ENCODE data around the gene PRIMPOL. TPM values are rescaled to one million over a fixed set of nuclear protein-coding genes. Genes with fewer than 3 reads are reported as not detected.
"Not testable (repeated sequence)": the region's sequence is repeated elsewhere in the genome, so short reads cannot be mapped to it uniquely, and the experiment has no call there.

Gene PRIMPOL
- 5.9 TPM for total RNA-seq

GRCh38 chr4:184649026-184649970 lies at the start of gene PRIMPOL, which contains the start of gene CASP3:
Gene PRIMPOL, plus strand, starts transcription at chr4:184649738. Its CDS starts 7,403 bp downstream, at chr4:184657141.
Gene CASP3, minus strand, starts transcription at chr4:184649447. Its CDS starts 10,994 bp downstream, at chr4:184638453.
- peak; percentile 91 to 96 (median 95) for DNase-seq (ENCODE audit: low read depth in 2 of 3, low spot score in 2 of 3)

DNA sequence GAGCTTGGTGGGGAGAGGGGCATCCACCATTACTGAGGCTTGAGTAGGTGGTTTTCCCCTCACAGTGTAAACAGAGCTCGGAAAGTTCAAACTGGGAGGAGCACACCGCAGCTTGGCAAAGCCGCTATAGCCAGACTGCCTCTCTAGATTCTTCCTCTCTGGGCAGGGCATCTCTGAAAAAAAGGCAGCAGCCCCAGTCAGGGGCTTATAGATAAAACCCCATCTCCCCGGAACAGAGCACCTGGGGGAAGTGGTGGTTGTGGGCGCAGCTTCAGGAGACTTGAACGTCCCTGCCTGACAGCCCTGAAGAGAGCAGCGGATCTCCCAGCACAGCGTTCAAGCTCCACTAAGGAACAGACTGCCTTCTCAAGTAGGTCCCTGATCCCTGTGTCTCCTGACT lies 48.6 kb upstream of the PRIMPOL start:
- DNase-seq (ENCODE audit: low read depth in 2 of 3, low spot score in 2 of 3): not testable (repeated sequence)

DNA sequence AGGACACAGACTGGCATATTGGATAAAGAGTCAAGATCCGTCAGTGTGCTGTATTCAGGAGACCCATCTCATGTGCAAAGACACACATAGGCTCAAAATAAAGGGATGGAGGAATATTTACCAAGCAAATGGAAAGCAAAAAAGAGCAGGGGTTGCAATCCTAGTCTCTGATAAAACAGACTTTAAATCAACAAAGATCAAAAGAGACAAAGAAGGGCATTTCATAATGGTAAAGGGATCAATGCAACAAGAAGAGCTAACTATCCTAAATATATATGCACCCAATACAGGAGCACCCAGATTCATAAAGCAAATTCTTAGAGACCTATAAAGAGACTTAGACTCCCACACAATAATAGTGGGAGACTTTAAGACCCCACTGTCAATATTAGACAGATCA lies 46.7 kb upstream of the PRIMPOL start:
- not testable (repeated sequence) for DNase-seq (ENCODE audit: low read depth in 2 of 3, low spot score in 2 of 3)

DNA sequence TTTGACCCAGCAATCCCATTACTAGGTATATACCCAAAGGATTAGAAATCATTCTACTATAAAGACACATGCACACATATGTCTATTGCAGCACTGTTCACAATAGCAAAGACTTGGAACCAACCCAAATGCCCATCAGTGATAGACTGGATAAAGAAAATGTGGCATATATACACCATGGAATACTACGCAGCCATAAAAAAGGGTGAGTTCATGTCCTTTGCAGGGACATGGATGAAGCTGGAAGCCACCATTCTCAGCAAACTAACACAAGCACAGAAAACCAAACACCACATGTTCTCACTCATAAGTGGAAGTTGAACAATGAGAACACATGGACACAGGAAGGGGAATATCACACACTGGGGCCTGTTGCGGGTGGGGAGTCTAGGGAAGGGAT lies 42.1 kb upstream of the PRIMPOL start:
- DNase-seq (ENCODE audit: low read depth in 2 of 3, low spot score in 2 of 3): not testable (repeated sequence)

DNA sequence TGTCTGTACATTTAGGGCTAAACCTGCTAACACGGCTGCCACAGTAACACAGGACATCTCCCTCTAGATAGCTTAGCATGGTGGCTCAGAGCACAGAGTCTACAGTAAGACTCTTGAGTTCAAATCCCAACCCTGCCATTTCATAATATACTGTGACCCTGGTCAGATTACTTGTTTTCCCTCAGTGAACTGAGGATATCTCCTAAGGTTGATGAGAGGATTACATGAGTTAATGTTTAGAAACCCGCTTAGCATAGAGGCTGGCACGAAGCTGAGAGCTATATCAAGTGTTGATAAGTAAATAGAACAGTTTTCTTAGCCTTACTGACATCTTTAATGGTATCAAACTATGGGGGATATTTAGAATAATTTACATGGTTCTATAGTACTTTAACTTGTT lies 37.5 kb upstream of the PRIMPOL start:
- DNase-seq (ENCODE audit: low read depth in 2 of 3, low spot score in 2 of 3): no peak

- peak in 1 of 3 donors; percentile 4 for DNase-seq (ENCODE audit: low read depth in 2 of 3, low spot score in 2 of 3)
Measured at GRCh38 chr4:184613405-184613804, 36.1 kb upstream of the PRIMPOL start.

DNA sequence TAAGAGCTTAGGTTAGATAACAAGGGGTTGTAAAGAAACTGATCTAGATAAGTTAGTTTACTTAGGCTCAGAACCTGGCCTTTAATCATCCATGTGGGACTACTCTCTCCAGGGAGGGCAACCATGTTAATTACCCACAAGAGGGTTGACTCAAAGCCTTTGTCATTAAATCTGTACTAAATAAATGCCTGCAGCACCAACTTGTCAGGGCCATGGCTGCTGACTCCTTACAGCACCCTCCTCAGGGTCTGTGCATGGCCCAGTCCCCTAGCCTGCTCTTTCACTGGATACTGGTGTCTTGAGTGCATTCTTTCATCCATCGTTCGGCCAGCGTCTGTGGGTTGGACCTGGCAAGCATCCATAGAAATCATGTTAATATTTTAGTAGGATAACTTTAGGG lies 35.0 kb upstream of the PRIMPOL start:
- no peak for DNase-seq (ENCODE audit: low read depth in 2 of 3, low spot score in 2 of 3)

- not testable (repeated sequence) for DNase-seq (ENCODE audit: low read depth in 2 of 3, low spot score in 2 of 3)
Measured at GRCh38 chr4:184616168-184616567, 33.4 kb upstream of the PRIMPOL start.

DNA sequence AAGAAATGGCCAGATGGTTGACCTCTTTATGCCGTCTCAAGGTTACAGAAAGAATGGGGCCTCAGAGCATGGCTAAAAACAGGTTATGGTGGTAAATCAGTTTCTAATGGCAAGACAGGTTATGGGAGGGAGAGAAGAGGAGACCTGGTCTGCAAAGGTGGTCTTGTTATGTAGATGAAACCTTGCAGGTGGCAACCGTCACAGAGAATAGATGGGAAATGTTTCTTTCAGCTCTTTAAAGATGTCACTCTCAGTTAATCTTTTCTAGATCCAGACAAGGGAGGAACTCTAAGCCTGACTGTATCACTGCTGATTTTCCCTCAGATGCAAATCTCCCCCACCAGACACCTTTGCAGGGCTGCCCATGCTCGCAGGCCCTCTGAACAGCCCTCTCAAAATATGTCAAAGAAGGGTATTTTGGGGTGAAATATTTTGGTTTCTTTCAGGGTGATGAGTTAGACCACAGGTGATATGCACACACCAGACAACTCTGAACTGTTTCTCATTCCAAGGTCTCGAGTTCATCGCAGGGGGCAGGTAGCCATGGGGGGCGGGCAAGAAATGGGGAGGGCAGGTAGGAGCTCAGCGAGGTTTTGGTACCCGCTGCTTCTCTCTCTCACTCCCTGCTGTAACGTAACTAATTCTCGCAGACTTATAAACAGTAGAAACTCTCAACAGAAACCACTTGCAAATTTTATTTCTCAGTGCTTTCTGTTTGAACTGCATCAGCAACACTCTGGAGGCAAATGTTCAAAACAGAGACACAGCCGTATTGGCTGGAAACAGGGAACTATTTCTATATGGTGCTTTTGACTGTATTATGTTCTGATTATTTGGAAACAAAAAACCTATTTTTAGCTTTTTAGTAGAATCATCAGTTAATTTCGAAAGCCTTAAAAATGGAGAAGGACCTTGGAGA lies 32.6 kb upstream of the PRIMPOL start:
- no peak for DNase-seq (ENCODE audit: low read depth in 2 of 3, low spot score in 2 of 3)

DNA sequence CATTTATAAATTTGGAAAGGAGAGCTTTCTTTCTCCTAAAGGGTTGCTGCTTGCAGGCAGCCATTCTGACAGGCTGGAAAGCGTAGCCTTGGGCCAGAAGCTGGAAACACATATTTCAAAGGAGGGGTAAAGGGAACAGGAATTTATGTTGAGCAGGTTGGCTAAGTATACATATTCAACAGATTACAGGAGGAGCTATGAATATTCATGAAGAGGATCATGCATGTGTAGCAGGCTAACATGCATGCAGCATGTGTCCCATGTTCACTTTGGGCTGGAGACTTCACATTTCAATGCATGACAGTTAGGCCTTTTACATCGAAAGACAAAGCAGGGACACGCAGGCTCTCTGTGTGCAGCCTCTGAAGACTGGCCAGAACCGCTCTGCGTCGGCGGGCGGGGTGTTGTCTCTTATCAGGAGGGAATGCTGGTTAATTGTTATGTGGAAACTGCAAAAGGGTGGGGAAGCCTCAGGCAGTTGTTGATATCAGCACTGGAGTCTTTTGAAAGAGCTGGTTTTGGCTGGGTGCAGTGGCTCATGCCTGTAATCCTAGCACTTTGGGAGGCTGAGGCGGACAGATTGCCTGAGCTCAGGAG lies 31.8 kb upstream of the PRIMPOL start:
- no peak for DNase-seq (ENCODE audit: low read depth in 2 of 3, low spot score in 2 of 3)

- DNase-seq (ENCODE audit: low read depth in 2 of 3, low spot score in 2 of 3): no peak
Measured at GRCh38 chr4:184620212-184620867, 29.2 kb upstream of the PRIMPOL start.

- DNase-seq (ENCODE audit: low read depth in 2 of 3, low spot score in 2 of 3): no peak
Measured at GRCh38 chr4:184621518-184621917, 28.0 kb upstream of the PRIMPOL start.

GRCh38 chr4:184624504-184624903 lies 25.0 kb upstream of the PRIMPOL start:
- DNase-seq (ENCODE audit: low read depth in 2 of 3, low spot score in 2 of 3): not testable (repeated sequence)

GRCh38 chr4:184624972-184625554 lies 24.5 kb upstream of the PRIMPOL start:
- no peak for DNase-seq (ENCODE audit: low read depth in 2 of 3, low spot score in 2 of 3)

DNA sequence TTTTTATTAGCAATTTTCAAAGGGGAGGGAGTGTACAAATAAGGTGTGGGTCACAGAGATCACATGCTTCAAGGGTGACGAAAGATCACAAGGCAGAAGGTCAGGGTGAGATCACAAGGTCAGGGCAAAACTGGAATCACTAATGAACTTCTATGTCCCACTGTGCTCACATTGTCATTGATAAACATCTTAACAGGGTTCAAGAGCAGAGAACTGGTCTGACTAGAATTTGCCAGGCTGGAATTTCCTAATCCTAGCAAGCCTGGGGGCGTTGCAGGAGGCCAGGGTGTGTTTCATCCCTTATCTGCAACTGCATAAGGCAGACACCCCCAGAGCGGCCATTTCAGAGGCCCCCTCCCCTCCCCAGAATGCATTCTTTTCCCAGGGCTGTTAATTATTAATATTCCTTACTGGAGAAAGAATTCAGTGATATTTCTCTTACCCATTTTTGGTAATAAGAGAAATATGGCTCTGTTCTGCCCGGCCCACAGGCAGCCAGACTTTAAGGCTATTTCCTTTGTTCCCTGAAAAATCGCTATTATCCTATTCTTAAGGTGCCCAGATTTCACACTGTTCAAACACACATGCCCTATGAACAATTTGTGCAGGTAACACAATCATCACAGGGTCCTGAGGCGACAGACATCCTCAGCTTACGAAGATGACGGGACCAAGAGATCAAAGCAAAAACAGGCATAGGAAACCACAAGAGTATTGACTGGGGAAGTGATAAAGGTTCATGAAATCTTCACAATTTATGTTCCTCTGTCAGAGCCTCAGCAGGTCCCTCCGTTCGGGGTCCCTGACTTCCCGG lies 23.5 kb upstream of the PRIMPOL start:
- peak in 1 of 3 donors; percentile 5 for DNase-seq (ENCODE audit: low read depth in 2 of 3, low spot score in 2 of 3)

DNA sequence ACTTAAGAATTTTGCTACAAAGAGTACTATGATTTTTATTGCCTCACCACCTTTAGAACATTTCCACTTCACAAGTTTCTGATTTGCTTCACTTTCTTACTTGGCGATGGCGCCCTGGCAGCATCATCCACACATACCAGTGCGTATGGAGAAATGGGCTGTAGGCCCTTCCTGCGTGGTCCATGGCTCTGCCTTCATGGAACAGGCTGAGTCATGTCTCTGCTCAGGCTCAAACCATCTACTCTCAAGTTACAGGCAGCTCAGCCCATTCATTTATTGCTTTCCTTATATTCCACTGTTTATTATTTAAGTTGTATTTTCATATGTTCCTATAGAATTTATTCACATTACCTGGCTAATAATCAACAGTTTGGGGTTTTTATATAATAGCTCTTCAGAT lies 21.4 kb upstream of the PRIMPOL start:
- DNase-seq (ENCODE audit: low read depth in 2 of 3, low spot score in 2 of 3): no peak

GRCh38 chr4:184632842-184633241 lies 16.7 kb upstream of the PRIMPOL start:
- no peak for DNase-seq (ENCODE audit: low read depth in 2 of 3, low spot score in 2 of 3)

DNA sequence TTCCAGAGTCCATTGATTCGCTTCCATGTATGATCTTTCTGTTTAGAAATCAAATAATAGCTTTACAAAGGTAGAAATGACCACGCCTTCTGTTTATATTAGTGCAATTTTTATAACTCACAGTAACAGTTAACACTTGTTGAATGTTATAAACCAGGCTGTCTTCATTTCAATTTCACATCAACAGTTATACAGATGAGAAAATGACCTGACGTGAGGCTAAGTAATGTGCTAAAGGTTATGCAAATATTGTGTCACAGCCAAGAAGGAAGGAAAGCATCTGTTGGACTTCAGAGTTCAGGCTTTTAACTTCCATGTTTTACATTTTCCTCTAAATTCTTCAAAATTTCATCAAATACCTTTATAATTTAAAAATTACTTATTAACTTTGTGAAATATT lies 14.2 kb upstream of the PRIMPOL start:
- no peak for DNase-seq (ENCODE audit: low read depth in 2 of 3, low spot score in 2 of 3)

DNA sequence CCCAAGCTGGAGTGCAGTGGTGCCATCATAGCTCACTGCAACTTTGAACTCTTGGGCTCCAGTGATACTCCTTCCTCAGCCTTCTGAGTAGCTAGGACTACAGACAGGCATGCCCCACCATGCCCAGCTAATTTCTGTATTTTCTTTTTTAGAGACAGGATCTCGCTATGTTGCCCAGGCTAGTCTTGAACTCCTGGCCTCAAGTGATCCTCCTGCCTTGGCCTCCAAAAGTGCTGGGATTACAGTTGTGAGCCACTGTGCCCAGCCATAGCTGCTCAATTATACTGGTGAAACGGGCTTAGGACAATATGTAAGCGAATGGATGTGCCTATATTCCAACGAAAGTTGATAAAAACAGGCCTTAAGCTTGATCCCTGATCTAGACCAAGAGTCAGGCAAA lies 13.4 kb upstream of the PRIMPOL start:
- DNase-seq (ENCODE audit: low read depth in 2 of 3, low spot score in 2 of 3): no peak

Data from hematopoietic multipotent progenitor cell (in vitro differentiated cells).